GM21529 (cell line): Measurements from ENCODE around the gene HTRA3.

ENCODE experiments used
- ATAC-seq: cut with Tn5 transposase; IDR thresholded peaks from one replicate; pipeline ENCODE4 v1.9.1; 2021; ENCODE audit not compliant: unreplicated experiment

HTRA3 gene

GRCh38 chr4:8307121-8307520, 37.6 kb downstream of the HTRA3 start:
- ATAC-seq: no peak

DNA sequence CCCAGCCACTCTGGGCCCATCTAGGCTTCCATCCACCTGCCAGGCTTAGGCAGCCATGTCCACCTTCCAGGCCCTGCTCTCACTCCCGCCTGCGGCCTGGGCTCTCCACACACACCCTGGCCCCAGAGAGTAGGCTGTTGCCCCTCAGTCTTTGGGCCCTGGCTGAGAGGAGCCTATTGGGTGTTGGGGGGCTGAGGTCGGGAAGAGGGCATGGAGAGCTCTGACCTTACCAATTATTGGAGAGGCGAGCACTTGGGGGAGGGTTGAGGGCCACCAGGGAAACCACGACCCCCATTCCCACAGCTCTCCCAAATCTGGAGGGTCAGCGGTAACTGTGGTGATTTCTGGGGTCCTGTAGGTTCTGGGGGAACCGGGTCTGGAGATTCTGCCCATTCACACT, 38.2 kb downstream of the HTRA3 start:
- no peak for ATAC-seq

GRCh38 chr4:8308144-8308543, 38.6 kb downstream of the HTRA3 start:
- ATAC-seq: no peak

DNA sequence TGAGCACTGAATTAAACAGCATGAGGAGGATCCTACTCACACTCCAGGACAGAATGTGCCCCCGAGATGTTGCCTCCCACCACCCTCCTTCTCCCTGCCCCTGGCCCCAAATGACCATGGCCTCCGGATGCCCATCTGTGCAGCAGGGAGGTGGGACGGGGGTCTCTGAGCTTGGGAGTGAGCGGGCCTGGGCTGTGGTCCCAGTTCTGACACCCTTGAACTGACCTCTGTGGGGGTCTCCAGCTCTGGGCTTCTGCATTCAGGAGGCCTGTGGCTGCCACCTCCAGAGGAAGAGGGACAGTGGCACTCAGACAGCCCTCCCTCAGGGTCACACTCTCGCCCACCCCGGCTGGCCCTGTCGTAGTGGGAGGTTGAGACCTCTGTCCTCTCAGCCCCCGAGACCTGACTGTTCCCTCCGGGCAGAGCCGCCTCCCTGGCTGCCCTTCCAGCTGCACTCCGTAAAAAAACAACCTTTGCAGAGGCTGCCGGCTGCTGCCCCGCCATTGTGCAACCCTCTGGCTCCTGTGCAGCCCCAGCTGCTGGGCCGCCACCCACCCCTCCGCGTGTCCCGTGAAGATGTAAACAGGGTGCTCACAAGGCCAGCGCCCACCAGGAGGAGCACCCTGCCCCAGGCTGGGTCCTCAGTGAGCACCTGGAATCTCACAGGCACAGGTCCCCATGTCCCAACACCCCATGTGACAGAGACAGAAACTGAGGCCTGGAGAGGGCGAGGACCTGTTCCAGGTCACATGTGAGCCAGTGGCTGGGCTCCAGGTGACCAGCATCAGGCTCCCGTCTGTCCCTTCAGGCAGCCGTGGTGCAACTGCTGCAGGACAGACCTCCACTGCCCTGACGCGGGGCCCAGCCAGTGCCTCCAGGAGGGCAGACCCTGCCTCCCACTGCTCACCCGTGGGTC, 39.6 kb downstream of the HTRA3 start:
- no peak for ATAC-seq

GRCh38 chr4:8310306-8310705, 40.8 kb downstream of the HTRA3 start:
- no peak for ATAC-seq

- ATAC-seq: no peak
These were observed 41.8 kb downstream of the HTRA3 start for GRCh38 chr4:8311101-8312068.

GRCh38 chr4:8312069-8312445, 42.5 kb downstream of the HTRA3 start:
- no peak for ATAC-seq

DNA sequence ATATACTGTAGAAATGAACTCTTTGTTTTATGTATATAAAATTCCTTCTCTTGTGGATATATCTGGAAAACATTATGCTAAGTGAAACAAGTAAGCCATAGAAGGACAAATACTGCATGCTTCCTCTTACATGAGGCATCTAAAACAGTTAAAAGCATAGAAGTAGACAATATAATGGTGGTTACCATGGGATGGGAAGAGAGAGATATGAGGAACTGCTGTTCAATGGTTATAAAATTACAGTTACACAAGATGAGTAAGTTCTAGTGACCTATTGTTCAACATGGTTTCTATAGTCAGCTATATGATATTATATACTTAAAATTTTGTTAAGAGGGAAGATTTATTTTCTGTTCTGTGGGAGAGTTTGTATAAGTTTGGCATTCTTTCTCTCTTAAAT, 43.4 kb downstream of the HTRA3 start:
- ATAC-seq: no peak

- no peak for ATAC-seq
These were observed 45.2 kb downstream of the HTRA3 start for GRCh38 chr4:8314691-8315255.

DNA sequence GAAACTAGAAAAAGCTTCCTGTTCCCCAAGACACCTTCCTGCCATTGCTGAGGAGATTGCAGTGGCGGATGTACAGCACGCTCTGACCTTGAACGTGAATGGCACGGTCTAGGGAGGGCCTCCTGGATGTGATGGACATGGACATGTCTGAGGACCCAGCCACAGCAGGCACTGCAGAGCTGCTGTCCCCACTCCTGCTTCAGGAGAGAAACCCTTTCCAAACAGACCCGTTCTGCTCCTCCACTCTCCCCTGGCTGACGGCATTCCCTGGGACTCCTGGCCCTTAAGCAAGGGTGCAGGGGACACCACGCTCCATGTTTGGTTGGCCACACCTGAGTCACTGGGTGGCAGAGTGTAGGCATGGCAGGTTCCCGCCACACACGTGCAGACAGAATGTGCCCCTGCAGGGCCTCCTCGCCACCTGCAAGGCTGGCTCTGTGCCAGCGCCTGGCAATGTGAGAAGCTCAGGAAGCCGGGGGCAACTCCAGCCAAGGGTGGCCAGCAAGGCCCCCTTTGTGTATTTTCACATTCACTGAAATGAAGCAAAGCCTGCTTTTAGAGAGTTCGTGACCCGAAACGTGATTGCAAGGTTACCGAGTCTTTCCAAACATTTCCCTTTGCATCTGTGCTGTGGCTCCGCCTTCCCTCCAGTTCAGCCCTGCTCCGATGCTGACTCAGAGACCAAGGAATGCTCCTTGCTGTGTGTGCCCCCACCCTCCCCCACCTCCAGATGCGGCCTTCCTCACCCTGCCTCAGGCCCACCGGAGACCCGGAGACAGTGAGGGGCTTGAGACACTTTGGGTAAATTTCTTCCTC, 46.1 kb downstream of the HTRA3 start:
- ATAC-seq: no peak

DNA sequence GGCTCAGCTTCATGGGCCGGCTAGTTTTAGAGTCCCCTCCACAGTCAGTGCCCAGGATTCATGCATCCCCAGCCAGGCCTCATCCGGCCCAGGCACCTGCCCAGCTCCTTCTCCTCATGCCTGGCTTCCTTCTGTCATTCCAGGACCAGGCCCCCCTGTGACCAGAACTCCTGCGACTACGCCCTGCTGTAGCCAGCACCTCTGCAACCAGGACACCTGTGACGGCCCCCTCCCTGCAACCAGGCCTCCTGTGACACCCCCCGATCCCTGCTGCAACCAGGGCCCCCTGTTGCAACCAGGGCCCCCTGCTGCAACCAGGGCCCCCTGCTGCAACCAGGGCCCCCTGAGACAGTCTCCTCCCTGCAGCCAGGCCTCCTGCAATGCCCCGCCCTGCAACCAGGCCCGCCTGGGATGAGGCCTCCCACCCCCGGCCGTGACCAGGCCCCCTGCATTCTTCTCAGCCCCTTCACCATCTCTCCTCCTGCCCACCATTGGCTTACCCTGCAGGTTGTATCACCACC, 46.8 kb downstream of the HTRA3 start:
- ATAC-seq: no peak

- ATAC-seq: no peak
These were observed 47.4 kb downstream of the HTRA3 start for GRCh38 chr4:8316911-8317351.

DNA sequence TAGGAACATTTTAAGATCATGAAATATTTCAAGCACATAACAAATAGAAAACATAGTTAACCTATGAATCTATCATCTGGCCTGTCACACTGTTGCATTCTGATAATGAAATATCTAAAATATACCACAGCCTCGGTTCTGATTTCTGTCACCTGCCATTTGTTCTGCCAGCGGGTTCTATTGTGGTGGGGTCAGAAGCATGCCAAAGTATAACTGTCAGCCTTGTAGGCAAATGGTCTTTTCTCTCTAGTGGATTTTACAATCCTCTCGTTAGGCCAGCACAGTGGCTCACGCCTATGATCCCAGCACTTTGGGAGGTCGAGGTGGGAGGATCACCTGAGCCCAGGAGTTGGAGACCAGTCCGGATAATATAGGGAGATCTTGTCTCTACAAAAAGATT, 47.9 kb downstream of the HTRA3 start:
- ATAC-seq: no peak

- no peak for ATAC-seq
These were observed 49.0 kb downstream of the HTRA3 start for GRCh38 chr4:8318509-8318908.

- ATAC-seq: no peak
These were observed 49.5 kb downstream of the HTRA3 start for GRCh38 chr4:8319061-8319460.

GRCh38 chr4:8319731-8320385, 50.3 kb downstream of the HTRA3 start:
- no peak for ATAC-seq

- ATAC-seq: no peak
These were observed 50.8 kb downstream of the HTRA3 start for GRCh38 chr4:8320386-8320750.

- ATAC-seq: no peak
These were observed 51.7 kb downstream of the HTRA3 start for GRCh38 chr4:8321220-8321619.

GRCh38 chr4:8321771-8322170, 52.2 kb downstream of the HTRA3 start:
- ATAC-seq: no peak
